IMR-90 (cell line): Measurements from ENCODE around the gene GIMAP5. TPM values are rescaled to one million over a fixed set of nuclear protein-coding genes. Genes with fewer than 3 reads are reported as not detected.

Experiments
- ATAC-seq: fragments of 200-7000 bp; cut with Tn5 transposase; 2 replicates; pipeline ENCODE4 v1.9.1; 2020; ENCODE audit warnings: low read depth, mild to moderate bottlenecking, moderate library complexity
- BruUV-seq: library from RNA; stranded (reverse); fragments of 400-500 nt; replicated peaks from 2 replicates; lab custom pipeline; 2021; lab: Mats Ljungman, UMichigan
- CTCF ChIA-PET: fragments of 300-600 bp; formaldehyde crosslinking; extraction: SDS; loops from one replicate; lab custom pipeline; 2021; ENCODE audit warnings: antibody characterized with exemption; lab: Yijun Ruan, JAX
- POLR2A ChIA-PET: fragments of 300-600 bp; sonication (Branson Sonifier 250); formaldehyde crosslinking; loops from one replicate; lab custom pipeline; 2022; ENCODE audit warnings: antibody characterized with exemption; ENCODE audit not compliant: unreplicated experiment; lab: Charles Lee
- DNase-seq: peaks from one replicate; pipeline ENCODE4 v3.0.0; 2013
- H2AFZ ChIP-seq: replicated peaks from 2 replicates; pipeline ENCODE3; 2013; ENCODE audit warnings: low read length, mild to moderate bottlenecking; ENCODE audit not compliant: poor library complexity
- H2AK5ac ChIP-seq: 2 replicates; pipeline ENCODE4 v1.6.1; 2013; ENCODE audit warnings: low read depth, low read length, inconsistent platforms
- H2AK9ac ChIP-seq: replicated peaks from 2 replicates; pipeline ENCODE3; 2013; ENCODE audit warnings: mild to moderate bottlenecking, low read depth, low read length, moderate library complexity; ENCODE audit not compliant: poor library complexity
- H2BK120ac ChIP-seq: 2 replicates; pipeline ENCODE4 v1.6.1; 2013; ENCODE audit warnings: low read depth, low read length, inconsistent platforms
- H2BK15ac ChIP-seq: 3 replicates; pipeline ENCODE4 v1.6.1; 2013; ENCODE audit warnings: low read depth, low read length, inconsistent platforms
- H2BK20ac ChIP-seq: 2 replicates; pipeline ENCODE4 v1.6.1; 2013; ENCODE audit warnings: low read depth, mild to moderate bottlenecking, inconsistent platforms, low read length, moderate library complexity
- H2BK5ac ChIP-seq: 2 replicates; pipeline ENCODE4 v1.6.1; 2013; ENCODE audit warnings: mild to moderate bottlenecking, low read depth, low read length, inconsistent platforms; ENCODE audit not compliant: poor library complexity, severe bottlenecking
- H3K14ac ChIP-seq: replicated peaks from 2 replicates; pipeline ENCODE4 v1.6.1; 2013; ENCODE audit warnings: low read depth, low read length, inconsistent platforms
- H3K18ac ChIP-seq: 2 replicates; pipeline ENCODE4 v1.6.1; 2013; ENCODE audit warnings: low read depth, low read length, control low read depth
- H3K23ac ChIP-seq: 2 replicates; pipeline ENCODE4 v1.6.1; 2013; ENCODE audit warnings: low read depth, low read length, inconsistent platforms
- H3K27ac ChIP-seq: 2 replicates; pipeline ENCODE4 v1.5.1; 2013; ENCODE audit warnings: mild to moderate bottlenecking, control low read depth, low read length; ENCODE audit not compliant: insufficient read depth
- H3K27me3 ChIP-seq: 2 replicates; pipeline ENCODE4 v1.6.1; 2013; ENCODE audit warnings: low read length; ENCODE audit not compliant: control insufficient read depth, insufficient read depth
- H3K36me3 ChIP-seq: 2 replicates; pipeline ENCODE4 v1.6.1; 2013; ENCODE audit warnings: low read length, mixed read lengths; ENCODE audit not compliant: control insufficient read depth, insufficient read depth
- H3K4ac ChIP-seq: 2 replicates; pipeline ENCODE4 v1.6.1; 2013; ENCODE audit warnings: low read depth, low read length, inconsistent platforms
- H3K4me1 ChIP-seq: 2 replicates; pipeline ENCODE4 v1.6.1; 2013; ENCODE audit warnings: low read length, mixed read lengths; ENCODE audit not compliant: control insufficient read depth, insufficient read depth
- H3K4me2 ChIP-seq: 2 replicates; pipeline ENCODE4 v1.6.1; 2013; ENCODE audit warnings: low read depth, mild to moderate bottlenecking, control low read depth, low read length, moderate library complexity
- H3K4me3 ChIP-seq: 2 replicates; pipeline ENCODE4 v1.5.1; 2013; ENCODE audit warnings: low read depth, mild to moderate bottlenecking, control low read depth, low read length, moderate library complexity; ENCODE audit not compliant: insufficient read depth
- H3K56ac ChIP-seq: 2 replicates; pipeline ENCODE4 v1.6.1; 2013; ENCODE audit warnings: low read length, inconsistent platforms; ENCODE audit not compliant: insufficient read depth; ENCODE audit errors: extremely low read depth
- H3K79me1 ChIP-seq, 2 experiments: 2 replicates each; pipeline ENCODE4 v1.6.1; 2013; ENCODE audit warnings: low read length in 2 of 2, inconsistent platforms in 1 of 2, low read depth in 1 of 2
- H3K9ac ChIP-seq: 2 replicates; pipeline ENCODE4 v1.6.1; 2013; ENCODE audit warnings: low read depth, low read length, control low read depth
- H3K9me1 ChIP-seq: 2 replicates; pipeline ENCODE4 v1.6.1; 2013; ENCODE audit warnings: low read length, inconsistent platforms; ENCODE audit not compliant: insufficient read depth
- H3K9me3 ChIP-seq: 2 replicates; pipeline ENCODE4 v1.6.1; 2013; ENCODE audit warnings: low read length; ENCODE audit not compliant: control insufficient read depth, insufficient read depth
- H4K20me1 ChIP-seq: 2 replicates; pipeline ENCODE4 v1.6.1; 2013; ENCODE audit warnings: low read length, inconsistent platforms; ENCODE audit not compliant: insufficient read depth
- H4K5ac ChIP-seq: 2 replicates; pipeline ENCODE4 v1.6.1; 2013; ENCODE audit warnings: mild to moderate bottlenecking, low read depth, low read length, control low read depth
- H4K8ac ChIP-seq, 2 experiments: 2 replicates each; pipeline ENCODE4 v1.6.1; 2013; ENCODE audit warnings: low read depth in 2 of 2, low read length in 2 of 2, control low read depth in 1 of 2, inconsistent platforms in 1 of 2
- H4K91ac ChIP-seq: 2 replicates; pipeline ENCODE4 v1.6.1; 2013; ENCODE audit warnings: low read depth, low read length, inconsistent platforms; ENCODE audit not compliant: insufficient read depth
- CEBPB ChIP-seq: IDR thresholded peaks from 2 replicates; pipeline ENCODE4 v1.6.1; 2012; ENCODE audit warnings: low read depth, low read length, improper control_type of control experiment
- FOS ChIP-seq: fragments of 150-350 bp; IDR thresholded peaks from 2 replicates; pipeline ENCODE4 v1.6.1; 2016; ENCODE audit warnings: low read depth, low read length
- WGBS, 2 experiments: methylation state at CpG; one replicate each; pipeline versions ENCODE4 v1.1.5 to v1.1.7; 2013; ENCODE audit warnings: missing lambda C conversion rate in 2 of 2; ENCODE audit not compliant: insufficient read length in 1 of 2; ENCODE audit errors: extremely low coverage in 2 of 2; 5-methylcytosine and 5-hydroxymethylcytosine counted together
- dilution Hi-C: fragments of 300-500 bp; cut with HindIII; formaldehyde crosslinking; loops from one replicate; pipeline ENCODE4 v1.14.3; 2018; ENCODE audit warnings: low sequenced_read_pairs; ENCODE audit not compliant: unreplicated experiment
- in situ Hi-C: fragments of 300-500 bp; cut with MboI; formaldehyde crosslinking; loops from 3 replicates; pipeline ENCODE4 v1.14.3; 2019; ENCODE audit warnings: low sequenced_read_pairs, inconsistent platforms, mixed read lengths
- intact Hi-C: fragments of 100-400 bp; cut with micrococcal nuclease; formaldehyde crosslinking; loops from 2 replicates; pipeline ENCODE4 v1.10.0; 2022
- polyA plus RNA-seq, 3 experiments: library from polyadenylated mRNA; depleted of rRNA; stranded (reverse); fragments of >200 nt; gene quantifications; 2 replicates each; pipeline ENCODE4 v1.2.3, GENCODE V29; 2012; ENCODE audit warnings: low replicate concordance in 1 of 3
- total RNA-seq: library from RNA; depleted of rRNA; stranded (reverse); fragments of >200 nt; gene quantifications from 2 replicates; pipeline ENCODE4 v1.2.3, GENCODE V29; 2012
- TF ChIP-seq, protein P1 (sequence below): conservative IDR thresholded peaks from 2 replicates; pipeline ENCODE4 v1.5.1; 2012; ENCODE audit warnings: mild to moderate bottlenecking, low read depth, low read length, improper control_type of control experiment

The GIMAP5 gene
- total and polyA plus RNA-seq, 2 of the 4 experiments (the other 2 are of a cell fraction): not detected

DNA sequence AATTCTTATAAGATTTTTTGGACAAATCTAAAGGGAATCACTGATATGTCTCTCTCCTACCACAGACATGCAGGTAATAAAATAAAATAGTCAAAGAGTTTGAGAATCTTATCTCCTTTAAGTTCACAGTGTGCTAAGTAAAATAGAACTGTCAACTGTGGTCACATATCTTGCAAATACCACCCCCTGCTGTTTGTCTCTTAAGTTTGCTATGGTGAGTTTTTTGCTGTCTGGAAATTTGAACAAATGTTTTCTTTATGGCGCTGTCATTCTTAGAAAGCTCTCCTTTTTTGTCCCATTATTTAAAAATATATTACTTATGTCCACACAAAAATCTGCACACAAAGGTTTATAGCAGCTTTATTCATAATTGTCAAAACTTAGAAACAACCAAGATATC lies 19.6 kb downstream of the GIMAP5 start:
- no peak for DNase-seq
- in situ Hi-C loops: no loop called here
- Histone ChIP-seq H3K27ac (no peak overlapping the region), H3K36me3 (no peaks in the 10 kb centered on the region), H3K27me3 (no peaks in the 10 kb centered on the region), H3K56ac (no peak overlapping the region), H2AK5ac (no peak overlapping the region), H3K9ac (no peak overlapping the region), H4K8ac (no peak overlapping the region), H3K14ac (no peak overlapping the region), H3K9me1 (no peaks in the 10 kb centered on the region), H2AK9ac (no peak overlapping the region), H3K4ac (no peak overlapping the region), H3K9me3 (no peaks in the 10 kb centered on the region), H4K91ac (no peak overlapping the region), H3K4me2 (no peak overlapping the region), H2BK20ac (no peak overlapping the region), H3K18ac (no peak overlapping the region), H3K4me1 (no peaks in the 10 kb centered on the region), H2BK5ac (no peak overlapping the region), H4K20me1 (no peaks in the 10 kb centered on the region), H3K79me1 (no peaks in the 10 kb centered on the region), H2BK15ac (no peak overlapping the region), H4K5ac (no peak overlapping the region), H3K23ac (no peak overlapping the region), H2BK120ac (no peak overlapping the region), H2AFZ (no peak overlapping the region), H3K4me3 (no peak overlapping the region)
- ChIA-PET CTCF (interaction anchor here (1.0 kb wide), 1 partner anchor 10 kb away, joined by 3 read pairs; no protein-coding TSS in a partner anchor), POLR2A (no interaction called here)
- dilution Hi-C loops: no loop called here
- TF ChIP-seq, protein P1, sequence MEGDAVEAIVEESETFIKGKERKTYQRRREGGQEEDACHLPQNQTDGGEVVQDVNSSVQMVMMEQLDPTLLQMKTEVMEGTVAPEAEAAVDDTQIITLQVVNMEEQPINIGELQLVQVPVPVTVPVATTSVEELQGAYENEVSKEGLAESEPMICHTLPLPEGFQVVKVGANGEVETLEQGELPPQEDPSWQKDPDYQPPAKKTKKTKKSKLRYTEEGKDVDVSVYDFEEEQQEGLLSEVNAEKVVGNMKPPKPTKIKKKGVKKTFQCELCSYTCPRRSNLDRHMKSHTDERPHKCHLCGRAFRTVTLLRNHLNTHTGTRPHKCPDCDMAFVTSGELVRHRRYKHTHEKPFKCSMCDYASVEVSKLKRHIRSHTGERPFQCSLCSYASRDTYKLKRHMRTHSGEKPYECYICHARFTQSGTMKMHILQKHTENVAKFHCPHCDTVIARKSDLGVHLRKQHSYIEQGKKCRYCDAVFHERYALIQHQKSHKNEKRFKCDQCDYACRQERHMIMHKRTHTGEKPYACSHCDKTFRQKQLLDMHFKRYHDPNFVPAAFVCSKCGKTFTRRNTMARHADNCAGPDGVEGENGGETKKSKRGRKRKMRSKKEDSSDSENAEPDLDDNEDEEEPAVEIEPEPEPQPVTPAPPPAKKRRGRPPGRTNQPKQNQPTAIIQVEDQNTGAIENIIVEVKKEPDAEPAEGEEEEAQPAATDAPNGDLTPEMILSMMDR: peak; percentile 14; the same call in 1 of the 2 replicates
- TF ChIP-seq FOS (no peak), CEBPB (no peak)
- BruUV-seq: no TSS peak
- intact Hi-C loops: loop anchor here (10.0 kb wide), 1 partner anchor 472 kb away; no protein-coding TSS in a partner anchor
- WGBS, 2 experiments: no CpG with 5 or more reads among the region's 1 CpG
- ATAC-seq: 0 out of 2 replicates have a peak, but pooled peaks have one; percentile 31
